Stimulated activated CD8-positive, alpha-beta memory T cell treated with anti-CD3 and anti-CD28 coated beads, Interleukin-4, amount 100 ng/mL, for 1 hour (primary cell): ENCODE results near the gene NFATC2.

Experiments used
- DNase-seq, 2 donors: peaks; one replicate each; pipeline ENCODE4 v3.0.0-alpha.2; 2020; ENCODE audit warnings: low read depth in 2 of 2, low spot score in 1 of 2

The NFATC2 gene

DNA sequence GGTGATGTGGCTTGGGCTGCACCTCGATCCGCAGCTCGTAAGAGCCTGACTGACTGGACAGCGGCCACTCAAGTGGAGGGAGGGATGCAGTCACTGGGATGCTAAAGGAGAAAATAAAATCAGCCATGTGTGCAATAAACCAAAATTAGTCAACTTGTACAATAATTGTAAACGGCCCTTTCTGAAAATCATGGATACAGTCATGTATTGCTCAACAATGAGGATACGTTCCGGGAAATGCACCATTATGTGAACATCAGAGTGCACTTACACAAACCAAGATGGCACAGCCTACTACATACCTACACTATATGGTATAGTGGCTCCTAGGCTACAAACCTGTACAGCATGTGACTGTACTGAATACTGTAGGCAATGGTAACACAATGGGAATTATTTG lies 25.7 kb downstream of the NFATC2 start:
- DNase-seq: no peak

DNA sequence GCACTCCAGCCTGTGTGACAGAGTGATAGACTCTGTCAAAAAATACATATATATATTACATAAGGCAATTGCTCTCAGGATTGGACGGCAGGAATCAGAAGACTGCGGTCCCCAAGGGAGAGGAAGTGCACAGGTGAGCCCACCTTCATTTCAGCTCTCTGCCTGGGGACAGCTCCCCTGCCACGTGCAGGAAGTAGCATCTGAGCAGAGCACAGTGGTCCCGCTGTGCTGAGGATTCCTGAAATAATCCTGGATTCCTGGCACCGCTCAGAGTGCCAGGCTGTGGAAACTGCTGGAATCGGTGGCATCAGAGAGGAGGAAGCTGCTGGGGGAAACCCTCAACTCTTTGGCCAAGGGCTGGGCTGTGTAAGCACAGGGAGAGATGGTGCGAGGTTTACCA lies 27.7 kb downstream of the NFATC2 start:
- no peak for DNase-seq

DNA sequence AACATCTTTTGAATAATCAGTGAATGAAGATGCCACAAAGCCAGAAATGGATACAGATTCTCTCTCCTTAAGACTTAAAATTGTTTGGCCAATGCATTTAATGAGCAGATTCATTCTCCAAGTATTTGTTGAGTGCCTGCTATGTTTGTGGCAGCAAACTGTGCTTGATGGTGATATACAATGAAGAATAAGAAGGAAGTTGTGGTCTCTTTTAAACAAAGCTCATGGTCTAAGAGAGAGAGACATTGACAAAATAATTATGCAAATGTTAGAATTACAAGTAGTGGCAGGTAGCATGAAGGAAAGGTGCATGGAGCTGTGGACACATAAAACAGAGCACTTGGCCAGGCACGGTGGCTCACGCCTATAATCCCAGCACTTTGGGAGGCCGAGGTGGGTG lies 28.3 kb downstream of the NFATC2 start:
- DNase-seq: no peak

DNA sequence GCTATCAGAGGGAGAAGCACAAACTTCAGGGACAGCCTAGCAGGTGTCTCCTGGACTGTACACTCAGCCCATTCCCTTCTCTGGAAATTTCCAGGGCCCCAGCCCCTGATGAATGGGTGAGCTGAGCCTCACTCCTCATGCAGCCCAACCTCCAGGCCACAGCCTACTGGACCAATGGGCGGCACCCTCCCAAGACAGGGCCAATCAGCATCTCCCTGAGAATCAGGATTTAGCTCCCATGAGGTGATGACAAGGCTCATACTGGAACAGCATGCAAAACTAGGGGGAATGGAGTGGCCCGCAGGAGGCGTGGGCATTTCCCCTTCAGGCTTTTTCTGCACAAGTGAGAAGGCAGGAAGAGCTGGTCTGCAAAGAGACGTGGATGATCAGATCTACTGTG lies 29.0 kb downstream of the NFATC2 start:
- DNase-seq: no peak

DNA sequence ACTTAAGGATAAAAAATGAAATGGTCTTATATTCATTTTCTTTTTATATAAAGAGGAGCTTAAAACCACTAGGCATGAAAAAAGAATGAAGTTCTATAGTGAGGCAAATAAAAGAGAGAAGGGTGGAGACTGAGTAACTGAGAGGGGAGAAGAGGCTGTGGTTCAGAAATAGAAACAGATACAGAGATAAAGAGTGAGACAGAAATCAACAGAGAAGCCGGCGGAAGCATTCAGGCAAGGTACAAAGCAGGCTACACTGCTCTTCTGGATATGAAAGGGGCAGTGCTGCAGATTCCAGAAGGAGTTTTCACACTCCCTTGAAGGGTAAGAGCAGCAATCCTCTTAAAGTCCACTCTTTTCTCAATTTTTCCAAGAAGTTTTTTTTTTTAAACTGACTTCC lies 29.9 kb downstream of the NFATC2 start:
- DNase-seq: no peak

DNA sequence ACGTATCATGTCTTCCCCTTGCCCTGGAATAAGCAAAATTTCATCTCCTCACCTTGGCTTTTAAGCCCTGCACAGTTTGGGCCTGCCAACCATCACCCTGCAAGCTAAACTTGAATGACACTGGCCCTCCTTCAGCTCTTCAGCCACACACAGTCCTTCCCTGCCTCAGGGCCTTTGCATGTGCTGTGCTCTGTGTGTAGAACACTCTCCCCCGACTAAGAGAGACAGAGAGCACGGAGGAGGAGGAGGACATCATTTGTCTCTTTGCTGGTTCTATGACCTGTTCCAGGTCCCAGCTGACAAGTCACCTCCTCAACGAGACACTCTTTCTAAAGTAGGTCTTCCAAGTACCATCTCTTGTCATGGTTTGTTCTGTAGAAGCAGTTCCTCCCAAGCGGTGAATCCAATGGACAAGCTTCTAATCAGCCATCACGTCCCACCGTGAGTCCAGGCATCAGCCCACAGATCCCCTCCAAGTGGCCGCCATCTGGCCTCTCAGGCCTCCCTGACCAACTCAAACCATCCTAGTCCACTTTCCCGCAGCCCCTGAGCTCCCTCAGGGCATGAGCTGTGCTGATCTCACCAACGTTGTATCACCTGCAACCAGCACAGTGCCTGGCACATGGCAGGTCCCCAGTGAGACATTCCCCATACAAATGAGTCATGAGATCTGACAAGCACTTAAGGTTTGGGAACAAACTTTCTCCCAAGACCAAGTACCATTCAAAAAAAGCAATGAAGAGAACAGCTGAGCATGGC lies 30.5 kb downstream of the NFATC2 start:
- DNase-seq: no peak

DNA sequence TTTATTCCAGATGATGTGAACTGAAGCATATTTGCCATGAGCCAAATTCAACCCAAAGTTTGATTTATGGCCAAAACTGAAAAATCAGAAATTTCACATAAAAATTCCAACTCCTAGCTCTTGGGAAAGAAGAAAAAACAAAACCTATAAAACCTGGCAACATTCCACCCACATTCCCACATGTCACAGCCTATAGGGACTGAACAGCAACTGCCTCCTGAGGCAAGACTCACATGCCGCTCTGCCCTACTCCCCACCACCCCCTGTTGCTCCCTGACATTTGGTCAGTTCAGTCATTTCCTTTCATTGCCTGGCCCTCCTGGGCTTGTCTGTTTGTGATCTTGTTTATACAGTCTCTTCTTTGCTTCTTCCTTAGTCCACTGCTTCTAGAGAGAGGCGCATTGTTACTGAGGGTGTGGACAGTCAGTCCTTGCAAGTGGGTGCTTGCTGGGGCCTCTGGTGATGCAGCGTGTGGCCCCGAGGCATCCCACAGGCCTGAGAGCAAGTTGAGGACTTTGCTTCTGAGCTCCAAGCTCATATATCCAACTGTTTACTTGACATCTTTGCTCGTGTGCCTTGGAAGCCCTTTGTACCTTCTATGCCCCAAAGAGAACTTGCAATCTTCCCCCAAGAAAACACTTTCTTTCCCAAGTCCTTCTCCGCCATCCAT lies 31.4 kb downstream of the NFATC2 start:
- DNase-seq: no peak

DNA sequence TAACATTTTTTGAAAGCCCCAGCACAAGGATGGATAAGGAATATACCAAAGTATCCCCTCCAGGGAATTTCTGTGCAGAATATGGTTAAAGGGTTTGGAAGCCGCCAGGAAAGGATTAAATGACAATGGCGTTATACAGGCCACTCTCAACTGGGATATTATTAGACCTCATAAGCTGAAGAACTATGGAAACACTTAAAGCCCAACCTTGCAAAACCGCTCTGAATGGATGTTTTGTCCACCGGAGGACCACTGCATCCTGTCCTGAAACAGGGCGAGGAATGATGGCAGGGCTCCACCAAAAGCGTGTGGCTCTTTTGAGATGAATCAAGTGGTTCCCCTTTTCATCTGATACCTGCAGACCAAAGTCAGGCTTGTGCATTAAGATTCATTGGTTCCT lies 32.4 kb downstream of the NFATC2 start:
- DNase-seq: no peak

DNA sequence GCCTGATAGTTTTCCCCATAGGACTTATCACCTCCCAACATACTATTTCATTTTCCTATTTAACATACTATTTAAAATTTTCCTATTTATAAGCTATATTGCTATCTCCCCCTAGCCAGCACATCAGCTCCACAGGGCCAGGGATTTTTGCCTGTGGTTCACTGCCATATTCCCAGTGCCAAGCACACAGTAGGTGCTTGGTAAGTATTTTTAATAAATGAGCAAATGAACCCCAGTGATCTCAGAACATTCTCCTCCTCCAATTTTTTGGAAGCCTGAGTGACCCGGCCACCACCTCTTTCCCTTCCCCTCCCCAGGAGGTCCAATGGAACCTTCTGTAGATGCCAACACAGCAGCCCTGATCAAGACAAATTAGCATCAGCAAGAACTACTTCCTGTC lies 33.3 kb downstream of the NFATC2 start:
- no peak for DNase-seq

DNA sequence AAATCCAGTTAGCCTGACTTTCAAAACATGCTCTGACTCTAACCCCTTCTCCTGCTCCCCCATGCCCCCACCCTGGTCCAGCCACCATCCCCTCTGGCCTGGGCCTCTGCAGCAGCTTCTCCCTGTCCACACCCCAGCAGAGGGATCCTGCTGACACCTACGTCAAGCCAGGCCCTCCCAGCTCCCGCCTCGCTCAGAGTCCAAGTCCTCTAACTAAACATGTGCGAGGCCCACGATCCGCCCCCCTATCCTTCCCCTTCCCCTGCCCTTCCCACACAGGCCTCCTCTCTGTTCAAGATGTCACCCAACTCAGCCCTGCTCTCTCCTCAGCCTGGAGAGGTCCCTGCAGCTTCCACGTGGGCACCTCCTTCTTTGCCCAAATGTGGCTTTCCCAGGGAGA lies 33.7 kb downstream of the NFATC2 start:
- DNase-seq: no peak

DNA sequence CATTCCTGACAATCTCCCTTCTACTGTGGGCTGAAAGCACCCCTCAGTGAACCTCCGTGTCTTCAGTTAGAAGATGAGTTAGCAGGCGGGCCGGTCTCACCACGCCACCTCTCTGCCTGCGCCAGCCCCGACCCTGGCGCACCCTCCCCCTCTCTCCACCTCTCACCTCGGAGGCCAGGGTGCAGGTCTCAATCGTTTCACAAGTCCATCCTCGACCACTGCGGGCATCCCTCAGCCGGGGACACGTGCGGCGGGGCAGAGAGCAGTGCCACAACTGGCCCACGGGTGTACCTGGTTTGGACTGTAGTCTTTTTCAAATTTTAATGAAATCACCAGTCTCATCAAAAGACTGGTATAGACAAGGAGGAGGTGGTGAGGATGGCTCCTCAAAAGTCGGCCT lies 34.4 kb downstream of the NFATC2 start:
- no peak for DNase-seq

DNA sequence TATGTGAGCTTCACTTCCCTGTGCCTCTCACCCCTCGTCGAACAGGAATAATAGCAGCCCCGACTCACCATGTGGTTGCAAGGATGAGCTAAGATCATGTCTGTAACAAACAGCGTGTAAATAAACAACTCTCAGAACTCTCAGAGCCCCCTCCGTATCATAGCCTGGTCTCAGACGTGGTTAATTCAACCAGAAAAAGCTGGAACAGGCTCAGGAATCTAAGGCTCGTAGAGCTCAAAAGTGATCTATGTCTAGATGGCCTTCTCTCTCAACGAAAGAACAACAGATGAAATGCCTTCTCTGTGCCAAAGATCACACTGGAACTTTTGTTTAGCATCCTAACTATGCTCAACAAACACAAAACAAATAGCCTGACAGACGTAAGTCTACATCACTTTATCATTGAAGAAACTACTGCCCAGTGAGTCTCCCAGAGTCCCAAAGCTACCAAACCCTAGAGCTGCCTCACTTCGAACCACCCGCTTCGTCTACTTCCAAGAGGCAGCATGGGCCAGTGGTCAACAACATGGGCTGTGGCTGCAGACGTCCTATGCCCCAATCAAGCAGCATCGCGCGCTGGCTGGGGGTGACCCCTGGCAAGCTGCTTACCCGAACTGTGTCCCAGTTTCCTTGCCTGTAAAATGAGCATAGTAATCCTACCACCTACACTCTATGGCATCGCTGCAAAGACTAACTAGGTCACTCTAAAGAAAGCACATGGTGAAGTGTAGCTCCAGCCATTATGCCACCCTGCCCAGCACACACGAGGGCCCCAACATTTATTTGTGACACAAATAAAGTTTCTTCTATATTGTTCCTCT lies 35.1 kb downstream of the NFATC2 start:
- no peak for DNase-seq

DNA sequence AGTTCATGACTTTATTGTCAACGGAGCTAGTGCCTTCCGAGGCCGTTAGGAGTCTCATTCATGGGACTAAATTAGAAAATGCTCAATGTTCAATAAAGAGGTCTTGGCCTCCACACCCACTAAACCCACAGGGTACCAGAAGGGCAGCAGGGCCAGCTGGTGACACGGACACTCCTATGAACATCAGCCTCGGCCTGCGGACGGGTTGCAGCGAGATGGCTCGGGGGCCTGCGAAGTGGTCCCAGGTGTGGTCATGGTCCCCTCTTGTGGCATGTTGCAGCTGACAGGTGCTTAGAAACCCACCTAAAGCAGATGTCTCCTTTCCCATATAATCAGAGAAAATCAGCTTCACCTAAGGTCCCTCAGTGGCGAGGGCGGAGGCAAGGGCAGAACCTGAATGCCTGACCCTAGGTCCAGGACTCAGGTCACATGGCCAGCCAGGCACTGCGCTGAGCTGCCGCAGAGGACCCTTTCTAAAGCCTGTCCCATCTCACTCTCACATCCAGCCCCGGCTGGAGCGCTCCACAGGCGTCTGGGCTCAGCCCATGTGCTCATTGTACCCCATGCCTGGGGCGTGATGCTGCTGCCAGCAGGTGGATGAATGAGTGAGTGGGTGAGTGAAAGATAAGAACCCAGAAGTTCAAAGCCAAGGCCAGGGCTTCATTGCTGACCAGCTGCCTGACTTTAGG lies 35.8 kb downstream of the NFATC2 start:
- no peak for DNase-seq

DNA sequence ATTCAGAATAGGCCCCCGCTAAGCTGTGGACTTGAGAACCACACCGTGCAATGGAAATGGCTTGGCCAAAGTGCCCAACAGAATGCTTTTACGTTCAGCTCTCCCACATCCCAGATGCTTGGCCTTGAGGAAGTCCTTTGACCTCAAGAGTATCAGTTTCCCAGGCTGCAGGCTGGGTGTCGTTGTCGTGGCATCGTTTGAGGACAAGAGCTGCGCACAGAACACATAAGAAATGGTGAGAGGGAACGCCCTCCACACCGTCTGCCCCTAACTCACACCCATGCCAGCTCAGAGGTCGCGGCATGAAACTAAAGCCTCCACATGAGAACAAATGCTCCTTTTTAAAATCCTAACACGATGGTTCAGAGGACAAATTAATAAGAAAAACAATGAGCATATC lies 37.0 kb downstream of the NFATC2 start:
- DNase-seq: no peak

DNA sequence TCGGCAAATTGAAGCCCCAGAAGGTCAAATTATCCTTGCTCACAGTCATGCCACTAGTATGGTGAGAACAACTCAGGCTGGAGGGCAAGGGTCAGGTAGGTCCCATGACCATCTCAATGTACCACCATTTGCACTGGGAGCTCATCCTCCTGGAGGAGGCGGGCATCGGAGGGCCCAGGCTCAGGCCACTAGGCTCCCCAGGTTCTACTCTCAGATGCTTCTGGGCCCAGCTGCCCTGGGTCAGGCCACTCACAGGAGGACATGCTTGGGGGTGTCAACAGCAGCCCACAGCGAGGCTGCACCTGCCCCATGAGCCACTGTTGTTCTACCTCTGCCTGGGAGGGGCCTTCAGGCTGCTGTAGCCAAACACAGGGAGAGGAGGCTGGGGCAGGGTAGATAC lies 39.1 kb downstream of the NFATC2 start:
- no peak for DNase-seq

DNA sequence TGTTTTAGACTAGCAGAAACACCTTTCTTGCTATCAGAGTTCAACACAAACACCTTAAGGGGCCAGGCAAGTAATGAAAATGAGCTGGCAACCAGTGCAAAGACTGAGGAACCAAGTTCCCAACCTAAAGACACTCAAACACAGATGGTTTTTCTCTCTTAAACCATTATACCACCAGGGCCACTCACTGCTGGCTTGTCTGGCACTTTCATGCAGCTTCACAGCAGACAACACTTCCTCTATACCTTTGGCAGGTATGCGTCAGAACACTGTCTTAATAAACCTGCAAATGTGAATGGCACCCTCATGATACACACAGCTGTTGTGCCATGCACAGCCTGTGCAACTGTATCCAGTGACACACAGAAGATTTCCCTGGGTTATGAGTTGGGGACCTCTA lies 41.6 kb downstream of the NFATC2 start:
- no peak for DNase-seq

DNA sequence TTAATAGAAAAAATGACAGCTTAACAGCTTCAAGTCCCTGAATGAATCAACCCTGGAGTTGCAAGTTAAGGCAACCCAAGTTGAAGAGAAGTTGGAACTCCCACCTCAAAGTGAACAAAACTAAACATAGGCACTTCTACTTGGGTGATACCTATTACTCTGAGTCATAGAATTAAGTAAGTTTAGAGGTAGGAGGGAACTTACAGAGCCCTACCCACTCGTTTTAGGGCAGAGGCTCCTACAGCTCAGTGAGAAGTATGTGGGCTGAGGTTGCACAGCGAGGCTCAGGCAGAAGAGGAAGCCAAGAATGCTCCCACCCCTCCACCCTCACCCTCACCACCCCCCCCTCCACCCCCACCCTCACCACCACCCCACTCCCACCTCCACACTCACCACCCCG lies 42.2 kb downstream of the NFATC2 start:
- DNase-seq: no peak

DNA sequence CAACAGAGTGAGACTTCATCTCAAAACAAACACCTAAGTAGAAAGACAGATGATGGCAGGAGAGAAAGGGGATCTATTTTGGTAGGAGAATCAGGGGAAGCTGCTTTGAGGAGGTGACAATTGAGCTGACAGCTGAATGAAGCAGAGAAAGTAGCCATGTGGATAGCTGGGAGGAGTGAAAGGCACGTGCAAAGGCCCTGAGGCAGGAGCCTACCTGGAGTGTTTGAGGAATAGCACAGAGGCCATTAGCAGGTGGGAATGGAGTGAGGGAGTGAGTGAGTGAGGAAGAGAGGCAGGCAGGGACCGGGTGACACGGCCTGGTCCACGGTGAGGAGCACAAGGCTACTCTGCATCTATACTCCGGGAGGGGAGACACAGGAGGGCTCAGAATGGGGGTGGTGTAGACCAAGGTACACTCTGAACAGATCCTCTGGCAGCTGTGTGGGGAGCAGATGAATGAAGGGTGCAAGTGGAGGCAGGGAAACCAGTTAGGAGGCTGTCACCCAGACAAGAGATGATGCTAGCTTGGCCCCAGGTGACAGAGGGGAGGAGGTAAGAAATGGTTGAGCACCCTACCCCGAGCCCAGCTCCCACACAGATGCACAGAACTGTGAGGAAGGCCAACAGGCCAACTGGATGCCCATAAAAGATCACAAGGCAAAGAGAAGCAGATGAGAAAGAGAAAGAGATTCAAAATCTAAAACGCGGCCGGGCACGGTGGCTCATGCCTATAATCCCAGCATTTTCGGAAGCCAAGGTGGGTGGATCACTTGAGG lies 43.6 kb downstream of the NFATC2 start:
- DNase-seq: no peak

DNA sequence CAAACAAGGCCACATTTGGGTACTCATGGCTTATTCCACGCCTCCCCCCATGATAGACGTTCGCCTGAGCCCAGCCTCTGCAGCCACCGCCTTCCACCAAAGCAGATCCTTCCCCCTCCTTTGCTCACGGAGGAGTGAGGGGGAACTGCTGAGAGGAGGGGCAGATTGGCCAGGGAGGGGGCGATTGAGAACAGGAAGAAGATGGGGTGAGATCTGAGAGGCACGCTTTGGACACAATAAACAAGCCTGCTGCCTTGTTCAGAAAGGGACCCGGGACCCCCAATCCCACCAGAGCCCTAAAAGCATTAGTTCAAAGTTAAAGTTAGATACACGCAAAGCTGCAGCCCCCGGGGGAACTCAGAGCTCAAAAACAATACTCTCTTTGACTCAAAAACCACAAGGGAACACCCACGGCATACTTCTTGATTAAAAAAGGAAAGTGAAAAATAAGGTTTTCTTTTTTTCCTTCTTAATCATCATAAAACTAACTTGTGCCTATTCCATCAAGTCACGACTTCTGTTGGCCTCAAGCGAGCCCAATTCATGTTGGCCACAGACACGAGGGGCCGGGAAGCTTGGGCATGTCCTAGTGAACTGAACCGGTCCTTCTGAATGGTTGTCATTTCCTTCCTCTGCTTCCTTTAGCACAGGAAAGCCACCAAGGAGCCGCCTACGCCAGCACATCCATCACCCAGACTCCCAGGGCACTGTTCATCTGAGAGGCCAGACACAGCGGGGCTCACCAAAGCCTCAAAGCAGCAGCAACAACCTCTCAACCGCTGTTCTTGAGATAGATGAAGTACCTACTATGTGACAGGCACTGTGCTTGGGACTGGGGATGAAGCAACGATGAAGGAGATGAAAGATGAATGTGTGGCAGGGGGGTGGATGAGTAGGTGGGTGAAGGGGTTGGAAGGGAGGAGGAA lies 44.7 kb downstream of the NFATC2 start:
- DNase-seq: no peak

DNA sequence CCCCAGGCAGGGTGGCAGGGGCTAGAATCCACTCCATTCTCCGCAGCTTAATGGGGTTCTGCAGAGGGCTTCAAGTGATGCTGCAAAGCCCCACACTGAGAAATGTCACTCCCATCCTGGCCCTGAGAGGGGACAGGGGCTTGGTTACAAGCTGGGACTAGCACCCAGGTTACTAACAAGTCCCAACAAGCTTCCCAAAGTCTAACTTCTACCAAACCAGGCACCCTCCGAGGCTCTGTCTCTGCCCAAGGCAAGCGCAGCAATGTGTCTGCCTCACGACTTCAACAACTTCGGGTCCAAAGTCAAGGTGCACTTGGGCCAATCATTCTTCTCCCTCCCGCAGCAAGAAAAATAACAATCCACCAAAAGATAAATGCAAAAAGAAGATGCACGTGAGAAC lies 45.6 kb downstream of the NFATC2 start:
- DNase-seq: no peak
